Keratinocyte (primary cell): ENCODE results near the gene SMURF1. TPM values are rescaled to one million over a fixed set of nuclear protein-coding genes. Genes with fewer than 3 reads are reported as not detected.

Experiments used
- DNase-seq: peaks from one replicate; pipeline ENCODE4 v3.0.0-alpha.2; 2011; ENCODE audit warnings: low read depth, missing footprints, low spot score
- FAIRE-seq: peaks from 2 replicates; lab custom pipeline; 2011; peaks lifted over from hg19 to GRCh38; lab: Jason Lieb, UNC
- H2AFZ ChIP-seq: 2 replicates; pipeline ENCODE4 v1.6.0; 2012; ENCODE audit warnings: low read length, control low read depth, inconsistent platforms; ENCODE audit not compliant: control insufficient read depth
- H3K27ac ChIP-seq: 2 replicates; pipeline ENCODE4 v1.5.1; 2011; ENCODE audit warnings: low read length; ENCODE audit not compliant: control insufficient read depth, insufficient read depth
- H3K27me3 ChIP-seq: 3 replicates; pipeline ENCODE4 v1.6.0; 2011; ENCODE audit warnings: low read length; ENCODE audit not compliant: control insufficient read depth, insufficient read depth; ENCODE audit errors: extremely low read depth
- H3K36me3 ChIP-seq, 2 experiments: 2 replicates in 1 of 2; 3 replicates in 1 of 2; pipeline ENCODE4 v1.5.1; 2011; ENCODE audit warnings: low read length in 2 of 2, mild to moderate bottlenecking in 1 of 2; ENCODE audit not compliant: control insufficient read depth in 2 of 2, insufficient read depth in 2 of 2; ENCODE audit errors: extremely low read depth in 1 of 2
- H3K4me1 ChIP-seq: 3 replicates; pipeline ENCODE4 v1.5.1; 2011; ENCODE audit warnings: low read length; ENCODE audit not compliant: control insufficient read depth, insufficient read depth; ENCODE audit errors: extremely low read depth
- H3K4me2 ChIP-seq: 3 replicates; pipeline ENCODE4 v1.6.0; 2011; ENCODE audit warnings: low read depth, low read length; ENCODE audit not compliant: control insufficient read depth, insufficient read depth; ENCODE audit errors: extremely low read depth
- H3K4me3 ChIP-seq, 3 experiments: fragments of 200-600 bp in 1 of 3; sonication (generic) in 1 of 3; 2 replicates in 2 of 3; 3 replicates in 1 of 3; pipeline ENCODE4 v1.5.1; 2011 to 2016; ENCODE audit warnings: low read length in 3 of 3, mild to moderate bottlenecking in 3 of 3, control low read depth in 2 of 3, inconsistent platforms in 1 of 3, low read depth in 1 of 3, mixed read lengths in 1 of 3, mixed run types in 1 of 3, moderate library complexity in 1 of 3; ENCODE audit not compliant: control insufficient read depth in 2 of 3, insufficient read depth in 2 of 3; ENCODE audit errors: extremely low read depth in 1 of 3
- H3K79me2 ChIP-seq: 2 replicates; pipeline ENCODE4 v1.6.0; 2012; ENCODE audit warnings: low read length; ENCODE audit not compliant: control insufficient read depth, insufficient read depth
- H3K9ac ChIP-seq: 3 replicates; pipeline ENCODE4 v1.6.0; 2011; ENCODE audit warnings: low read length; ENCODE audit not compliant: control insufficient read depth, insufficient read depth; ENCODE audit errors: extremely low read depth
- H3K9me1 ChIP-seq: 3 replicates; pipeline ENCODE4 v1.6.0; 2011; ENCODE audit warnings: low read length; ENCODE audit not compliant: control insufficient read depth, insufficient read depth; ENCODE audit errors: extremely low read depth
- H3K9me3 ChIP-seq: 2 replicates; pipeline ENCODE4 v1.5.1; 2012; ENCODE audit warnings: low read depth, low read length; ENCODE audit not compliant: control insufficient read depth
- H4K20me1 ChIP-seq: 3 replicates; pipeline ENCODE4 v1.6.0; 2011; ENCODE audit warnings: low read length; ENCODE audit not compliant: control insufficient read depth, insufficient read depth; ENCODE audit errors: extremely low read depth
- CTCF ChIP-seq, 3 experiments: IDR thresholded peaks in 1 of 3; conservative IDR thresholded peaks in 1 of 3; optimal IDR thresholded peaks in 1 of 3; 2 replicates in 2 of 3; 3 replicates in 1 of 3; pipeline versions ENCODE3 to v1.5.1; 2011; ENCODE audit warnings: low read length in 3 of 3, mild to moderate bottlenecking in 3 of 3, moderate library complexity in 2 of 3, control low read depth in 1 of 3, inconsistent platforms in 1 of 3; ENCODE audit not compliant: insufficient read depth in 2 of 3; ENCODE audit errors: extremely low read depth in 1 of 3
- EZH2 ChIP-seq: IDR thresholded peaks from one replicate; pipeline ENCODE4 v1.6.1; 2012; ENCODE audit warnings: inconsistent platforms, mild to moderate bottlenecking, low read length, moderate library complexity
- dilution Hi-C: fragments of 300-500 bp; cut with MboI; formaldehyde crosslinking; loops from one replicate; pipeline ENCODE4 v1.7.0; 2020; ENCODE audit warnings: low sequenced_read_pairs; ENCODE audit not compliant: extremely low pct_ligation_motif_present
- polyA plus RNA-seq, 5 experiments: library from polyadenylated mRNA; depleted of rRNA in 3 of 5; stranded (reverse) in 3 of 5; stranded (forward) in 1 of 5; unstranded in 1 of 5; fragments of >200 nt; gene quantifications; 1 replicate in 1 of 5; 2 replicates in 3 of 5; 3 replicates in 1 of 5; pipeline versions ENCODE4 v1.2.1 to v1.2.3, GENCODE V29; 2011 to 2012; ENCODE audit warnings: missing spikeins in 2 of 5, low read depth in 1 of 5, low replicate concordance in 1 of 5

SMURF1 gene
- polyA plus RNA-seq, 1 donor (not counting 4 experiments of a cell fraction or from before 2014, with no cell fraction given) = 22.2 TPM

- no peak overlapping the region for H3K4me2 ChIP-seq
- no peak overlapping the region for H3K27ac ChIP-seq
- H3K9me1 ChIP-seq = no peaks in the 10 kb centered on the region
- H3K9me3 ChIP-seq = no peaks in the 10 kb centered on the region
- H3K27me3 ChIP-seq = no peaks in the 10 kb centered on the region
- dilution Hi-C loops = no loop called here
- H3K36me3 ChIP-seq = no peaks in the 10 kb centered on the region
- TF ChIP-seq EZH2 (no peak), CTCF (optimal IDR thresholded peaks at IDR 0.05 in 1 of 3, IDR thresholded peaks at IDR 0.05 in 1 of 3, conservative IDR thresholded peaks at IDR 0.05 in 1 of 3; ENCODE audit: extremely low read depth in 1 of 3, insufficient read depth in 2 of 3, low read length in 3 of 3) (no peak)
- H2AFZ ChIP-seq = no peak overlapping the region
- no peaks in the 10 kb centered on the region for H4K20me1 ChIP-seq
- H3K4me3 ChIP-seq = no peak overlapping the region
- no peak for FAIRE-seq
- no peaks in the 10 kb centered on the region for H3K79me2 ChIP-seq
- no peak overlapping the region for H3K9ac ChIP-seq
- DNase-seq = no peak
- peaks cover 1% of the 10 kb centered on the region for H3K4me1 ChIP-seq
Measured at GRCh38 chr7:99188221-99188620, 44.3 kb upstream of the SMURF1 start.

GRCh38 chr7:99184532-99185218 lies 40.8 kb upstream of the SMURF1 start:
- H2AFZ ChIP-seq = no peak overlapping the region
- H4K20me1 ChIP-seq = no peaks in the 10 kb centered on the region
- no peak for FAIRE-seq
- no peak overlapping the region for H3K4me3 ChIP-seq
- H3K4me1 ChIP-seq = no peaks in the 10 kb centered on the region
- TF ChIP-seq EZH2 (no peak), CTCF (optimal IDR thresholded peaks at IDR 0.05 in 1 of 3, IDR thresholded peaks at IDR 0.05 in 1 of 3, conservative IDR thresholded peaks at IDR 0.05 in 1 of 3; ENCODE audit: extremely low read depth in 1 of 3, insufficient read depth in 2 of 3, low read length in 3 of 3) (no peak)
- no peaks in the 10 kb centered on the region for H3K27me3 ChIP-seq
- H3K9ac ChIP-seq = no peak overlapping the region
- no peak for DNase-seq
- H3K4me2 ChIP-seq = no peak overlapping the region
- no peaks in the 10 kb centered on the region for H3K9me3 ChIP-seq
- H3K27ac ChIP-seq = no peak overlapping the region
- no peaks in the 10 kb centered on the region for H3K9me1 ChIP-seq
- H3K36me3 ChIP-seq = no peaks in the 10 kb centered on the region
- no peaks in the 10 kb centered on the region for H3K79me2 ChIP-seq
- dilution Hi-C loops = no loop called here
